ENCODE results near the gene COL16A1.

DNA sequence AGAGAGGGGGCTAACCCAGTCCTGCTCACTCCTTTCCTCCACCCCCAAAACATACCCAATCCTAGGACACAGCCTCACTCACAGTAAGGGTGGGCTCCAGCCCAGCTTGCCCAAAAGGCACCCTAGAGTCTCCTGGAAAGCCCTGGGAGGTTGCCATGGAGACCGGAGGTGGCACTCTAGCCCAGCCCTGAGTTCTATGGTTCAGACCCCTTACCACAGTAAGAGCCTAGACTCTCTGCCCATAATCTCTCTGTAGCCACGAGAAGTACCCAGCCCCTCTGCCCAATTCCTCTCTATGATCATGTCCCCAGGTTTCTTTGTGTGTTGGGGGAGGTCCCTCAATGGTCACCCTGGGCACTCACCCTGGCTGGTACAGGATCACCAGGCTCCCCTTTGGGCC lies 14.4 kb downstream of the COL16A1 start:
- TF ChIP-seq, protein P1, sequence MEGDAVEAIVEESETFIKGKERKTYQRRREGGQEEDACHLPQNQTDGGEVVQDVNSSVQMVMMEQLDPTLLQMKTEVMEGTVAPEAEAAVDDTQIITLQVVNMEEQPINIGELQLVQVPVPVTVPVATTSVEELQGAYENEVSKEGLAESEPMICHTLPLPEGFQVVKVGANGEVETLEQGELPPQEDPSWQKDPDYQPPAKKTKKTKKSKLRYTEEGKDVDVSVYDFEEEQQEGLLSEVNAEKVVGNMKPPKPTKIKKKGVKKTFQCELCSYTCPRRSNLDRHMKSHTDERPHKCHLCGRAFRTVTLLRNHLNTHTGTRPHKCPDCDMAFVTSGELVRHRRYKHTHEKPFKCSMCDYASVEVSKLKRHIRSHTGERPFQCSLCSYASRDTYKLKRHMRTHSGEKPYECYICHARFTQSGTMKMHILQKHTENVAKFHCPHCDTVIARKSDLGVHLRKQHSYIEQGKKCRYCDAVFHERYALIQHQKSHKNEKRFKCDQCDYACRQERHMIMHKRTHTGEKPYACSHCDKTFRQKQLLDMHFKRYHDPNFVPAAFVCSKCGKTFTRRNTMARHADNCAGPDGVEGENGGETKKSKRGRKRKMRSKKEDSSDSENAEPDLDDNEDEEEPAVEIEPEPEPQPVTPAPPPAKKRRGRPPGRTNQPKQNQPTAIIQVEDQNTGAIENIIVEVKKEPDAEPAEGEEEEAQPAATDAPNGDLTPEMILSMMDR (conservative IDR thresholded peaks at IDR 0.05; ENCODE audit: low read length), result no peak
- TF ChIP-seq EZH2phosphoT487 (IDR thresholded peaks at IDR 0.05; ENCODE audit: borderline replicate concordance), result no peak

Data from Loucy (cell line).